Subcutaneous adipose tissue (tissue), 4 donors: ENCODE measurements around the gene FAM131B. TPM values are rescaled to one million over a fixed set of nuclear protein-coding genes. Genes with fewer than 3 reads are reported as not detected.

Experiments
- CTCF ChIP-seq: fragments of 450-650 bp; IDR thresholded peaks from one replicate; pipeline ENCODE4 v1.5.1; 2016; ENCODE audit warnings: low read depth, mild to moderate bottlenecking, control low read depth, antibody characterized with exemption, moderate library complexity
- total RNA-seq, 4 donors: library from RNA; depleted of rRNA; stranded (reverse); fragments of >200 nt; gene quantifications; one replicate each; pipeline ENCODE4 v1.1.0, GENCODE V29; 2016

FAM131B gene
- total RNA-seq, 4 donors from 2014 or later = 0.19 to 2.4 (median 0.22) TPM; not detected in 1

GRCh38 chr7:143396625-143397556 is 34.4 kb upstream of the FAM131B start:
- TF ChIP-seq CTCF = no peak

GRCh38 chr7:143396182-143396581 is 33.7 kb upstream of the FAM131B start:
- no peak for TF ChIP-seq CTCF

- no peak for TF ChIP-seq CTCF
These were observed 33.0 kb upstream of the FAM131B start for GRCh38 chr7:143395187-143396149.

DNA sequence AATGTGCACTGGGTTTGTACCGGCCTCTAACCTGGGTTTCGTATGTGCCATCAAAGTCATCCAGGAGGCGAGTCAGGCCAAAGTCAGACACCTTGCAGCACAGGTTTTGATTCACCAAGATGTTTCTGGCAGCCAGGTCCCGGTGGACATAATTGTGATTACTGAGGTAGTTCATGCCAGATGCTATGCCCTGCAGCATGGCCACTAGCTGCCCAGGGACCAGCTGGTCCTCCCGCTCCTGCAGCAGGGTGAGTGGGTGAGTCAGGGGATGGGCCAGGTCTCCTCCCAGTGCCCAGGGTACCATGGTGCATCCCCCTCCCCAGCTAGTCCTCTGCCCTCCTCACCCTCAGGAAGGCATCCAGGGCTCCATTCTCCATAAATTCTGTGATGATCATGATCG is 32.3 kb upstream of the FAM131B start:
- TF ChIP-seq CTCF = no peak

DNA sequence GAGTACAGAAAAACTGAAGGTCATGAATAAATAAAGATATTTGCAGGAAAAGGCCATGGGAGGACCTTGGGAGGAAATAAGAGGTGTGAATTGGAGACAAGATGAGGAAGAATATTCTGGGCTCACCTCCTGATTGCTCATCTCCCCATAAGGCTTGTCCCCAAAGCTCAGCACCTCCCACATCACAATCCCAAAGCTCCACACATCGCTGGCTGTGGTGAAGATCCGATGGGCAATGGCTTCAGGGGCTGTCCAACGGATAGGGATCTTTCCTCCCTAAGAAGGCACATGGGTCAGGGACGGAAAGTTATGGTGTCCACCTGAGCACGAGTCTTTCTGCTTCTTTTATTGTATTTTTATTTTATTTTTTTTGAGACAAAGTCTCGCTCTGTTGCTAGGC is 31.6 kb upstream of the FAM131B start:
- no peak for TF ChIP-seq CTCF

- no peak for TF ChIP-seq CTCF
These were observed 30.9 kb upstream of the FAM131B start for GRCh38 chr7:143393267-143394041.
